IMR-90 (cell line): Measurements from ENCODE around the gene RNF19B. TPM values are rescaled to one million over a fixed set of nuclear protein-coding genes. Genes with fewer than 3 reads are reported as not detected.

Experiments used
- ATAC-seq: fragments of 200-7000 bp; cut with Tn5 transposase; 2 replicates; pipeline ENCODE4 v1.9.1; 2020; ENCODE audit warnings: low read depth, mild to moderate bottlenecking, moderate library complexity
- BruUV-seq: library from RNA; stranded (reverse); fragments of 400-500 nt; replicated peaks from 2 replicates; lab custom pipeline; 2021; lab: Mats Ljungman, UMichigan
- CTCF ChIA-PET: fragments of 300-600 bp; formaldehyde crosslinking; extraction: SDS; loops from one replicate; lab custom pipeline; 2021; ENCODE audit warnings: antibody characterized with exemption; lab: Yijun Ruan, JAX
- POLR2A ChIA-PET: fragments of 300-600 bp; sonication (Branson Sonifier 250); formaldehyde crosslinking; loops from one replicate; lab custom pipeline; 2022; ENCODE audit warnings: antibody characterized with exemption; ENCODE audit not compliant: unreplicated experiment; lab: Charles Lee
- DNase-seq: peaks from one replicate; pipeline ENCODE4 v3.0.0; 2013
- H2AFZ ChIP-seq: replicated peaks from 2 replicates; pipeline ENCODE3; 2013; ENCODE audit warnings: low read length, mild to moderate bottlenecking; ENCODE audit not compliant: poor library complexity
- H2AK5ac ChIP-seq: 2 replicates; pipeline ENCODE4 v1.6.1; 2013; ENCODE audit warnings: low read depth, low read length, inconsistent platforms
- H2AK9ac ChIP-seq: replicated peaks from 2 replicates; pipeline ENCODE3; 2013; ENCODE audit warnings: mild to moderate bottlenecking, low read depth, low read length, moderate library complexity; ENCODE audit not compliant: poor library complexity
- H2BK120ac ChIP-seq: 2 replicates; pipeline ENCODE4 v1.6.1; 2013; ENCODE audit warnings: low read depth, low read length, inconsistent platforms
- H2BK15ac ChIP-seq: 3 replicates; pipeline ENCODE4 v1.6.1; 2013; ENCODE audit warnings: low read depth, low read length, inconsistent platforms
- H2BK20ac ChIP-seq: 2 replicates; pipeline ENCODE4 v1.6.1; 2013; ENCODE audit warnings: low read depth, mild to moderate bottlenecking, inconsistent platforms, low read length, moderate library complexity
- H2BK5ac ChIP-seq: 2 replicates; pipeline ENCODE4 v1.6.1; 2013; ENCODE audit warnings: mild to moderate bottlenecking, low read depth, low read length, inconsistent platforms; ENCODE audit not compliant: poor library complexity, severe bottlenecking
- H3K14ac ChIP-seq: replicated peaks from 2 replicates; pipeline ENCODE4 v1.6.1; 2013; ENCODE audit warnings: low read depth, low read length, inconsistent platforms
- H3K18ac ChIP-seq: 2 replicates; pipeline ENCODE4 v1.6.1; 2013; ENCODE audit warnings: low read depth, low read length, control low read depth
- H3K23ac ChIP-seq: 2 replicates; pipeline ENCODE4 v1.6.1; 2013; ENCODE audit warnings: low read depth, low read length, inconsistent platforms
- H3K27ac ChIP-seq: 2 replicates; pipeline ENCODE4 v1.5.1; 2013; ENCODE audit warnings: mild to moderate bottlenecking, control low read depth, low read length; ENCODE audit not compliant: insufficient read depth
- H3K27me3 ChIP-seq: 2 replicates; pipeline ENCODE4 v1.6.1; 2013; ENCODE audit warnings: low read length; ENCODE audit not compliant: control insufficient read depth, insufficient read depth
- H3K36me3 ChIP-seq: 2 replicates; pipeline ENCODE4 v1.6.1; 2013; ENCODE audit warnings: low read length, mixed read lengths; ENCODE audit not compliant: control insufficient read depth, insufficient read depth
- H3K4ac ChIP-seq: 2 replicates; pipeline ENCODE4 v1.6.1; 2013; ENCODE audit warnings: low read depth, low read length, inconsistent platforms
- H3K4me1 ChIP-seq: 2 replicates; pipeline ENCODE4 v1.6.1; 2013; ENCODE audit warnings: low read length, mixed read lengths; ENCODE audit not compliant: control insufficient read depth, insufficient read depth
- H3K4me2 ChIP-seq: 2 replicates; pipeline ENCODE4 v1.6.1; 2013; ENCODE audit warnings: low read depth, mild to moderate bottlenecking, control low read depth, low read length, moderate library complexity
- H3K4me3 ChIP-seq: 2 replicates; pipeline ENCODE4 v1.5.1; 2013; ENCODE audit warnings: low read depth, mild to moderate bottlenecking, control low read depth, low read length, moderate library complexity; ENCODE audit not compliant: insufficient read depth
- H3K56ac ChIP-seq: 2 replicates; pipeline ENCODE4 v1.6.1; 2013; ENCODE audit warnings: low read length, inconsistent platforms; ENCODE audit not compliant: insufficient read depth; ENCODE audit errors: extremely low read depth
- H3K79me1 ChIP-seq, 2 experiments: 2 replicates each; pipeline ENCODE4 v1.6.1; 2013; ENCODE audit warnings: low read length in 2 of 2, inconsistent platforms in 1 of 2, low read depth in 1 of 2
- H3K9ac ChIP-seq: 2 replicates; pipeline ENCODE4 v1.6.1; 2013; ENCODE audit warnings: low read depth, low read length, control low read depth
- H3K9me1 ChIP-seq: 2 replicates; pipeline ENCODE4 v1.6.1; 2013; ENCODE audit warnings: low read length, inconsistent platforms; ENCODE audit not compliant: insufficient read depth
- H3K9me3 ChIP-seq: 2 replicates; pipeline ENCODE4 v1.6.1; 2013; ENCODE audit warnings: low read length; ENCODE audit not compliant: control insufficient read depth, insufficient read depth
- H4K20me1 ChIP-seq: 2 replicates; pipeline ENCODE4 v1.6.1; 2013; ENCODE audit warnings: low read length, inconsistent platforms; ENCODE audit not compliant: insufficient read depth
- H4K5ac ChIP-seq: 2 replicates; pipeline ENCODE4 v1.6.1; 2013; ENCODE audit warnings: mild to moderate bottlenecking, low read depth, low read length, control low read depth
- H4K8ac ChIP-seq, 2 experiments: 2 replicates each; pipeline ENCODE4 v1.6.1; 2013; ENCODE audit warnings: low read depth in 2 of 2, low read length in 2 of 2, control low read depth in 1 of 2, inconsistent platforms in 1 of 2
- H4K91ac ChIP-seq: 2 replicates; pipeline ENCODE4 v1.6.1; 2013; ENCODE audit warnings: low read depth, low read length, inconsistent platforms; ENCODE audit not compliant: insufficient read depth
- BHLHE40 ChIP-seq: fragments of 150-350 bp; IDR thresholded peaks from 2 replicates; pipeline ENCODE4 v1.6.1; 2016; ENCODE audit warnings: mild to moderate bottlenecking, low read depth, low read length
- CHD1 ChIP-seq: IDR thresholded peaks from 2 replicates; pipeline ENCODE4 v1.6.1; 2012; ENCODE audit warnings: low read depth, low read length, improper control_type of control experiment
- CTCF ChIP-seq: conservative IDR thresholded peaks from 2 replicates; pipeline ENCODE4 v1.5.1; 2012; ENCODE audit warnings: mild to moderate bottlenecking, low read depth, low read length, improper control_type of control experiment
- ELK1 ChIP-seq: fragments of 150-350 bp; IDR thresholded peaks from 2 replicates; pipeline ENCODE4 v1.6.1; 2016; ENCODE audit warnings: low read depth, mild to moderate bottlenecking, low read length, moderate library complexity, borderline replicate concordance
- FOS ChIP-seq: fragments of 150-350 bp; IDR thresholded peaks from 2 replicates; pipeline ENCODE4 v1.6.1; 2016; ENCODE audit warnings: low read depth, low read length
- MAFK ChIP-seq: IDR thresholded peaks from 2 replicates; pipeline ENCODE4 v1.6.1; 2012; ENCODE audit warnings: low read depth, low read length, improper control_type of control experiment
- MAZ ChIP-seq: IDR thresholded peaks from 2 replicates; pipeline ENCODE4 v1.6.1; 2012; ENCODE audit warnings: low read depth, mild to moderate bottlenecking, low read length, improper control_type of control experiment, moderate library complexity, borderline replicate concordance
- MXI1 ChIP-seq: IDR thresholded peaks from 2 replicates; pipeline ENCODE4 v1.6.1; 2012; ENCODE audit warnings: low read depth, mild to moderate bottlenecking, low read length, moderate library complexity, borderline replicate concordance
- NFE2L2 ChIP-seq: fragments of 150-350 bp; IDR thresholded peaks from 2 replicates; pipeline ENCODE4 v1.6.1; 2016; ENCODE audit warnings: low read depth, mild to moderate bottlenecking, low read length
- POLR2A ChIP-seq: IDR thresholded peaks from 2 replicates; pipeline ENCODE4 v1.6.1; 2012; ENCODE audit warnings: mild to moderate bottlenecking, low read depth, low read length
- RAD21 ChIP-seq: IDR thresholded peaks from 2 replicates; pipeline ENCODE4 v1.6.1; 2012; ENCODE audit warnings: low read length, improper control_type of control experiment
- RCOR1 ChIP-seq: IDR thresholded peaks from 2 replicates; pipeline ENCODE4 v1.6.1; 2012; ENCODE audit warnings: mild to moderate bottlenecking, low read length, improper control_type of control experiment; ENCODE audit not compliant: insufficient replicate concordance
- RFX5 ChIP-seq: IDR thresholded peaks from 2 replicates; pipeline ENCODE4 v1.8.0; 2012; ENCODE audit warnings: low read depth, mild to moderate bottlenecking, low read length, moderate library complexity
- SMC3 ChIP-seq: fragments of 150-350 bp; IDR thresholded peaks from 2 replicates; pipeline ENCODE4 v1.6.1; 2016; ENCODE audit warnings: low read depth, mild to moderate bottlenecking, antibody characterized with exemption, low read length, moderate library complexity
- USF2 ChIP-seq: fragments of 150-350 bp; IDR thresholded peaks from 2 replicates; pipeline ENCODE4 v1.6.1; 2017; ENCODE audit warnings: mild to moderate bottlenecking, antibody characterized with exemption, low read length, low read depth
- WGBS, 2 experiments: methylation state at CpG; one replicate each; pipeline versions ENCODE4 v1.1.5 to v1.1.7; 2013; ENCODE audit warnings: missing lambda C conversion rate in 2 of 2; ENCODE audit not compliant: insufficient read length in 1 of 2; ENCODE audit errors: extremely low coverage in 2 of 2; 5-methylcytosine and 5-hydroxymethylcytosine counted together
- dilution Hi-C: fragments of 300-500 bp; cut with HindIII; formaldehyde crosslinking; loops from one replicate; pipeline ENCODE4 v1.14.3; 2018; ENCODE audit warnings: low sequenced_read_pairs; ENCODE audit not compliant: unreplicated experiment
- in situ Hi-C: fragments of 300-500 bp; cut with MboI; formaldehyde crosslinking; loops from 3 replicates; pipeline ENCODE4 v1.14.3; 2019; ENCODE audit warnings: low sequenced_read_pairs, inconsistent platforms, mixed read lengths
- intact Hi-C: fragments of 100-400 bp; cut with micrococcal nuclease; formaldehyde crosslinking; loops from 2 replicates; pipeline ENCODE4 v1.10.0; 2022
- polyA plus RNA-seq, 3 experiments: library from polyadenylated mRNA; depleted of rRNA; stranded (reverse); fragments of >200 nt; gene quantifications; 2 replicates each; pipeline ENCODE4 v1.2.3, GENCODE V29; 2012; ENCODE audit warnings: low replicate concordance in 1 of 3
- total RNA-seq: library from RNA; depleted of rRNA; stranded (reverse); fragments of >200 nt; gene quantifications from 2 replicates; pipeline ENCODE4 v1.2.3, GENCODE V29; 2012

Gene RNF19B
- total and polyA plus RNA-seq, 2 of the 4 experiments (the other 2 are of a cell fraction): 10.0 to 11.6 TPM

GRCh38 chr1:32925403-32926162 is 39.0 kb downstream of the RNF19B start:
- Histone ChIP-seq H3K27me3 (peaks cover 2% of the 10 kb centered on the region), H3K18ac (no peak overlapping the region), H2AK9ac (peak overlapping the region; percentile 24), H2BK15ac (no peak overlapping the region), H2BK20ac (no peak overlapping the region), H4K20me1 (no peaks in the 10 kb centered on the region), H2BK5ac (no peak overlapping the region), H3K14ac (no peak overlapping the region), H3K4ac (no peak overlapping the region), H4K8ac (no peak overlapping the region), H2AK5ac (no peak overlapping the region), H3K9me3 (no peaks in the 10 kb centered on the region), H2BK120ac (no peak overlapping the region), H4K91ac (no peak overlapping the region), H3K79me1 (no peaks in the 10 kb centered on the region), H3K36me3 (no peaks in the 10 kb centered on the region), H3K9ac (no peak overlapping the region), H3K4me1 (no peaks in the 10 kb centered on the region), H3K4me3 (no peak overlapping the region), H3K56ac (no peak overlapping the region), H3K4me2 (peak overlapping the region; percentile 21; the same call in 1 of the 2 replicates), H3K9me1 (peaks cover 4% of the 10 kb centered on the region), H2AFZ (peak overlapping the region; percentile 84), H4K5ac (no peak overlapping the region), H3K27ac (no peak overlapping the region), H3K23ac (no peak overlapping the region)
- no TSS peak for BruUV-seq
- ChIA-PET POLR2A (no interaction called here), CTCF (interaction anchor here (0.6 to 1.7 kb wide), 2 partner anchors 82 to 417 kb away, joined by 3 to 4 read pairs; no protein-coding TSS in a partner anchor)
- ATAC-seq: peak; percentile 54
- dilution Hi-C loops (no loop called here), in situ Hi-C loops (no loop called here), intact Hi-C loops (no loop called here)
- 49% methylated on average over 5 of the region's 24 CpGs; no CpG with 5 or more reads in 1 of the 2 experiments for WGBS, 2 experiments
- no peak for DNase-seq
- TF ChIP-seq SMC3 (no peak), RAD21 (no peak), POLR2A (no peak), MXI1 (no peak), CTCF (no peak), RFX5 (no peak), NFE2L2 (no peak), FOS (no peak), CHD1 (no peak), RCOR1 (no peak), USF2 (no peak), MAZ (no peak), MAFK (no peak), ELK1 (no peak), BHLHE40 (no peak)
